ENCODE results near the gene ALDH1A3. TPM values are rescaled to one million over a fixed set of nuclear protein-coding genes. Genes with fewer than 3 reads are reported as not detected.

The ALDH1A3 gene
- total and polyA plus RNA-seq, 2 of the 13 experiments (the other 11 are each of a cell fraction or from before 2014, with no cell fraction given): not detected

- POLR2A ChIA-PET: no interaction called here
- no peak for ATAC-seq
- H3K9me3 ChIP-seq (ENCODE audit: low read length): no peaks in the 10 kb centered on the region
- peaks cover 0 to 6% of the 10 kb centered on the region in 2 experiments; a peak in 1 of 5 replicates for H3K27me3 ChIP-seq (ENCODE audit: control insufficient read depth in 1 of 2, insufficient read depth in 2 of 2, low read length in 2 of 2)
- no peak for FAIRE-seq
- H3K36me3 ChIP-seq (replicated peaks in 1 of 2; ENCODE audit: control insufficient read depth in 1 of 2, insufficient read depth in 2 of 2, low read length in 2 of 2): no peaks in the 10 kb centered on the region
- no peaks in the 10 kb centered on the region for H4K20me1 ChIP-seq (ENCODE audit: insufficient read depth, low read length)
- no TSS peak for BruUV-seq (replicated peaks)
- no peak overlapping the region for H3K27ac ChIP-seq (ENCODE audit: extremely low read length, insufficient read depth, low read length)
- H2AFZ ChIP-seq (ENCODE audit: low read length): no peak overlapping the region
- CTCF ChIA-PET (ENCODE audit: low intra/inter-chr PET ratio, low total read pairs): no interaction called here
- intact Hi-C loops (cut with micrococcal nuclease; ENCODE audit: unreplicated experiment): no loop called here
- TF ChIP-seq PAWR (CRISPR knock-in tag; IDR thresholded peaks at IDR 0.05; ENCODE audit: borderline replicate concordance) (no peak), ELF3 (CRISPR knock-in tag; IDR thresholded peaks at IDR 0.05) (no peak), SIN3A (IDR thresholded peaks at IDR 0.05; ENCODE audit: borderline replicate concordance, low read depth, low read length) (no peak), STAT6 (CRISPR knock-in tag; IDR thresholded peaks at IDR 0.05; ENCODE audit: borderline replicate concordance) (no peak), YEATS4 (CRISPR knock-in tag; IDR thresholded peaks at IDR 0.05; ENCODE audit: borderline replicate concordance) (no peak), CCDC6 (CRISPR knock-in tag; IDR thresholded peaks at IDR 0.05) (no peak), SYNCRIP (IDR thresholded peaks at IDR 0.05; ENCODE audit: insufficient read depth, low read depth, low read length) (no peak), ESRRA (CRISPR knock-in tag; IDR thresholded peaks at IDR 0.05; ENCODE audit: low read depth) (no peak), ZNF609 (CRISPR knock-in tag; IDR thresholded peaks at IDR 0.05; ENCODE audit: borderline replicate concordance) (no peak), ZNF891 (CRISPR knock-in tag; IDR thresholded peaks at IDR 0.05) (no peak), SNRNP70 (IDR thresholded peaks at IDR 0.05; ENCODE audit: low read depth, low read length) (no peak), ZNF570 (CRISPR knock-in tag; IDR thresholded peaks at IDR 0.05; ENCODE audit: borderline replicate concordance) (no peak), HNRNPLL (IDR thresholded peaks at IDR 0.05; ENCODE audit: low read depth, low read length, poor library complexity, severe bottlenecking) (no peak), SMYD3 (CRISPR knock-in tag; IDR thresholded peaks at IDR 0.05) (no peak), ZSCAN5A (CRISPR knock-in tag; IDR thresholded peaks at IDR 0.05; ENCODE audit: borderline replicate concordance) (no peak), ZNF761 (CRISPR knock-in tag; conservative IDR thresholded peaks at IDR 0.05) (no peak), BHLHE40 (IDR thresholded peaks at IDR 0.05; ENCODE audit: low read length) (no peak)
- no peak overlapping the region for H3K4me3 ChIP-seq (replicated peaks in 1 of 3; ENCODE audit: insufficient read depth in 1 of 3, low read depth in 2 of 3, low read length in 3 of 3)
- no peaks in the 10 kb centered on the region for H3K79me2 ChIP-seq (ENCODE audit: insufficient read depth, low read length)
- no peak overlapping the region for H3K9ac ChIP-seq (ENCODE audit: insufficient read depth, low read depth, low read length)
- no peaks in the 10 kb centered on the region; the same call in none of the 2 replicates for H3K4me1 ChIP-seq (ENCODE audit: insufficient read depth, low read length)
- H3K4me2 ChIP-seq (ENCODE audit: low read depth, low read length): no peak overlapping the region
- no peak for DNase-seq (ENCODE audit: low spot score)
- in situ Hi-C loops (cut with HindIII; ENCODE audit: extremely low pct_ligation_motif_present, low pct_unique_long_range_greater_than_20kb): no loop called here
- WGBS (ENCODE audit: low lambda C conversion rate): 80% methylated on average over 9 of the region's 22 CpGs
Observed at GRCh38 chr15:100849855-100850218, 29.8 kb upstream of the ALDH1A3 start.
